Gastrocnemius medialis (tissue), 4 donors: ENCODE measurements around the gene MRM3.
A peak's percentile ranks its signal among the peaks of the same experiment; 100 is the strongest.

Experiments used
- POLR2A ChIP-seq, 2 donors: fragments of 450-650 bp; IDR thresholded peaks; one replicate each; pipeline ENCODE4 v1.6.1; 2017; ENCODE audit warnings: antibody characterized with exemption in 2 of 2, mild to moderate bottlenecking in 2 of 2, moderate library complexity in 2 of 2
- TF ChIP-seq, protein P1 (sequence below), 5 experiments: fragments of 450-650 bp in 3 of 5; fragments of 200-600 bp in 2 of 5; sonication (generic) in 2 of 5; IDR thresholded peaks in 4 of 5; conservative IDR thresholded peaks in 1 of 5; 1 replicate in 4 of 5; 2 replicates in 1 of 5; pipeline ENCODE4 v1.5.1; 2016 to 2019; ENCODE audit warnings: antibody characterized with exemption in 5 of 5, mild to moderate bottlenecking in 3 of 5, moderate library complexity in 3 of 5

DNA sequence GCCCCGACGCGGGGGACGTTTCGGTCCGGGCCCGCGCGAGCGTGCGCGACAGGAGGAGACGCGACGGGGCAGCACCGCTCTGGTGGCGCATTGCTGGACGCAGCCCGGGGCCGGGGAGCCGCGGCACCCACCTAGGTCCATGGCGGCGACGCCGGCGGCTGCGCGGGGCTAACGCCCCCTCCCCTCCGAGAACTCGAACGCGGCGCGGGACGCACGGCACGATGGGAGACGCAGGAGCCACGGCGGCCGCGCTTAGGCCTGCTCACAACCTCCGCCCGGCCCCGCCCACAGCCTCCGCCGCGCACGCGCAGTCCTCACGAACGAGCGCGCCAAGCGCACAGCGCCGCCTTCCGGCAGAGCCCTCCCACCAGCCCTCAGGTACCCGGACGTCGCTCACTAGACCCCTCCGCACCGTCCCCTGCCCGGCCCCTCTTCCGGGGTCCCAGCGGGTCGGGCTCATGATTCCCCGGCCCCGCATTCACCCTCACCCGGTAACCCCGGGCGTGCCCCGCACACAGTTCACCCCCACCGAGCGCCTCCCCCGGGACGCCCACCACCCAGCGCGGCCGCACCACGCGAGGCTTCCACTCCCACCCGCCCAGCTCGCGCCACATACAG, 30.0 kb upstream of the MRM3 start, which contains the start of gene GEMIN4:
- TF ChIP-seq POLR2A (IDR thresholded peaks at IDR 0.05) = peak; percentile 70 to 73
- TF ChIP-seq, protein P1, sequence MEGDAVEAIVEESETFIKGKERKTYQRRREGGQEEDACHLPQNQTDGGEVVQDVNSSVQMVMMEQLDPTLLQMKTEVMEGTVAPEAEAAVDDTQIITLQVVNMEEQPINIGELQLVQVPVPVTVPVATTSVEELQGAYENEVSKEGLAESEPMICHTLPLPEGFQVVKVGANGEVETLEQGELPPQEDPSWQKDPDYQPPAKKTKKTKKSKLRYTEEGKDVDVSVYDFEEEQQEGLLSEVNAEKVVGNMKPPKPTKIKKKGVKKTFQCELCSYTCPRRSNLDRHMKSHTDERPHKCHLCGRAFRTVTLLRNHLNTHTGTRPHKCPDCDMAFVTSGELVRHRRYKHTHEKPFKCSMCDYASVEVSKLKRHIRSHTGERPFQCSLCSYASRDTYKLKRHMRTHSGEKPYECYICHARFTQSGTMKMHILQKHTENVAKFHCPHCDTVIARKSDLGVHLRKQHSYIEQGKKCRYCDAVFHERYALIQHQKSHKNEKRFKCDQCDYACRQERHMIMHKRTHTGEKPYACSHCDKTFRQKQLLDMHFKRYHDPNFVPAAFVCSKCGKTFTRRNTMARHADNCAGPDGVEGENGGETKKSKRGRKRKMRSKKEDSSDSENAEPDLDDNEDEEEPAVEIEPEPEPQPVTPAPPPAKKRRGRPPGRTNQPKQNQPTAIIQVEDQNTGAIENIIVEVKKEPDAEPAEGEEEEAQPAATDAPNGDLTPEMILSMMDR (IDR thresholded peaks at IDR 0.05 in 4 of 5, conservative IDR thresholded peaks at IDR 0.05 in 1 of 5) = peak; percentile 88 to 97 (median 94)
